Common myeloid progenitor, CD34-positive (primary cell): ENCODE results near the gene PLIN5.
A peak's percentile ranks its signal among the peaks of the same experiment; 100 is the strongest.

Experiments
- CTCF ChIA-PET: fragments of 350-600 bp; sonication (Branson Sonifier 250); formaldehyde crosslinking; loops from one replicate; lab custom pipeline; 2021; ENCODE audit warnings: antibody characterized with exemption; lab: Charles Lee
- POLR2A ChIA-PET: fragments of 350-600 bp; sonication (Branson Sonifier 250); formaldehyde crosslinking; loops from one replicate; lab custom pipeline; 2021; ENCODE audit warnings: antibody characterized with exemption; lab: Charles Lee
- DNase-seq, 3 donors: peaks; one replicate each; pipeline versions ENCODE4 v3.0.0 to v3.0.0-alpha.2; 2013
- H3K27ac ChIP-seq, 2 experiments: 1 replicate in 1 of 2; 2 replicates in 1 of 2; pipeline ENCODE4 v1.7.0; 2013; ENCODE audit warnings: inconsistent platforms in 2 of 2, low read length in 2 of 2, mild to moderate bottlenecking in 2 of 2, low read depth in 1 of 2, moderate library complexity in 1 of 2; ENCODE audit not compliant: severe bottlenecking in 2 of 2, insufficient read depth in 1 of 2, poor library complexity in 1 of 2
- H3K27me3 ChIP-seq, 5 experiments: replicated peaks in 2 of 5; 1 replicate in 3 of 5; 2 replicates in 2 of 5; pipeline versions ENCODE4 v1.6.1 to v1.7.0; 2013; ENCODE audit warnings: low read length in 4 of 5, mild to moderate bottlenecking in 2 of 5, moderate library complexity in 2 of 5, inconsistent platforms in 1 of 5; ENCODE audit not compliant: insufficient read depth in 5 of 5, control insufficient read depth in 4 of 5
- H3K36me3 ChIP-seq, 4 experiments: 1 replicate in 2 of 4; 2 replicates in 2 of 4; pipeline versions ENCODE4 v1.6.1 to v1.7.0; 2013; ENCODE audit warnings: low read length in 3 of 4, control low read depth in 1 of 4, mild to moderate bottlenecking in 1 of 4; ENCODE audit not compliant: control insufficient read depth in 4 of 4, insufficient read depth in 4 of 4
- H3K4me1 ChIP-seq, 4 experiments: 1 replicate in 3 of 4; 2 replicates in 1 of 4; pipeline versions ENCODE4 v1.6.1 to v1.7.1; 2013; ENCODE audit warnings: low read length in 3 of 4, mild to moderate bottlenecking in 3 of 4, control low read depth in 1 of 4, inconsistent platforms in 1 of 4, moderate library complexity in 1 of 4; ENCODE audit not compliant: control insufficient read depth in 4 of 4, insufficient read depth in 4 of 4; ENCODE audit errors: control extremely low read depth in 1 of 4
- H3K4me3 ChIP-seq, 7 experiments: 1 replicate in 4 of 7; 2 replicates in 3 of 7; pipeline versions ENCODE4 v1.5.1 to v1.7.0; 2013; ENCODE audit warnings: mild to moderate bottlenecking in 7 of 7, low read length in 6 of 7, moderate library complexity in 6 of 7, inconsistent platforms in 2 of 7, low read depth in 2 of 7, control low read depth in 1 of 7; ENCODE audit not compliant: insufficient read depth in 4 of 7, control insufficient read depth in 1 of 7; ENCODE audit errors: extremely low read depth in 1 of 7
- H3K9me3 ChIP-seq, 5 experiments: 1 replicate in 4 of 5; 2 replicates in 1 of 5; pipeline versions ENCODE4 v1.6.1 to v1.7.1; 2013; ENCODE audit warnings: low read length in 4 of 5, mild to moderate bottlenecking in 2 of 5, inconsistent platforms in 1 of 5, low read depth in 1 of 5, moderate library complexity in 1 of 5; ENCODE audit not compliant: control insufficient read depth in 4 of 5, insufficient read depth in 2 of 5; ENCODE audit errors: control extremely low read depth in 1 of 5
- WGBS: methylation state at CpG from one replicate; pipeline ENCODE4 v1.1.5; 2013; ENCODE audit not compliant: insufficient coverage; 5-methylcytosine and 5-hydroxymethylcytosine counted together

PLIN5 gene

GRCh38 chr19:4473011-4473762 is 61.8 kb downstream of the PLIN5 start:
- 44% methylated on average over 18 of the region's 25 CpGs for WGBS
- ChIA-PET CTCF (interaction anchor here (1.2 to 1.8 kb wide), 2 partner anchors 48 to 272 kb away, joined by 3 to 4 read pairs; no protein-coding TSS in a partner anchor), POLR2A (interaction anchor here (0.6 to 1.3 kb wide), 2 partner anchors 16 to 467 kb away, joined by 4 read pairs; no protein-coding TSS in a partner anchor)
- Histone ChIP-seq H3K36me3 (peaks cover 6 to 23% (median 15%) of the 10 kb centered on the region in 4 experiments), H3K27me3 (no peaks in the 10 kb centered on the region), H3K4me3 (peak overlapping the region; percentile 68 to 90 (median 79)), H3K27ac (peak overlapping the region; percentile 50 to 82), H3K4me1 (peaks cover 0 to 32% (median 26%) of the 10 kb centered on the region in 4 experiments), H3K9me3 (no peaks in the 10 kb centered on the region)
- DNase-seq: no peak
